Osteoblast (primary cell): ENCODE data around the gene AJAP1. TPM values are rescaled to one million over a fixed set of nuclear protein-coding genes. Genes with fewer than 3 reads are reported as not detected.

Experiments
- DNase-seq: peaks from one replicate; pipeline ENCODE4 v3.0.0; 2011; ENCODE audit warnings: low spot score, mixed read lengths; ENCODE audit not compliant: insufficient read length; ENCODE audit errors: missing footprints
- H2AFZ ChIP-seq: 2 replicates; pipeline ENCODE4 v1.6.0; 2011; ENCODE audit warnings: mild to moderate bottlenecking, low read length
- H3K27ac ChIP-seq: 2 replicates; pipeline ENCODE4 v1.5.1; 2011; ENCODE audit warnings: mild to moderate bottlenecking, low read depth, low read length, moderate library complexity
- H3K27me3 ChIP-seq: 2 replicates; pipeline ENCODE4 v1.6.0; 2012; ENCODE audit warnings: mild to moderate bottlenecking, control low read depth, inconsistent platforms, low read length, moderate library complexity; ENCODE audit not compliant: insufficient read depth
- H3K36me3 ChIP-seq: 2 replicates; pipeline ENCODE4 v1.5.1; 2011; ENCODE audit warnings: mild to moderate bottlenecking, low read length, control low read depth, moderate library complexity; ENCODE audit not compliant: insufficient read depth
- H3K4me1 ChIP-seq: 2 replicates; pipeline ENCODE4 v1.5.1; 2011; ENCODE audit warnings: mild to moderate bottlenecking, low read length, control low read depth, moderate library complexity; ENCODE audit not compliant: insufficient read depth
- H3K4me2 ChIP-seq: 2 replicates; pipeline ENCODE4 v1.6.0; 2011; ENCODE audit warnings: mild to moderate bottlenecking, low read length; ENCODE audit not compliant: insufficient read depth
- H3K4me3 ChIP-seq: fragments of 200-600 bp; sonication (generic); 3 replicates; pipeline ENCODE4 v1.5.1; 2012; ENCODE audit warnings: mild to moderate bottlenecking, low read length, inconsistent platforms; ENCODE audit not compliant: insufficient read depth
- H3K79me2 ChIP-seq: 2 replicates; pipeline ENCODE4 v1.6.0; 2012; ENCODE audit warnings: mild to moderate bottlenecking, low read length, control low read depth, inconsistent platforms; ENCODE audit not compliant: insufficient read depth
- H3K9me3 ChIP-seq: 2 replicates; pipeline ENCODE4 v1.5.1; 2011; ENCODE audit warnings: low read depth, low read length, control low read depth
- H4K20me1 ChIP-seq: 2 replicates; pipeline ENCODE4 v1.6.0; 2012; ENCODE audit warnings: mild to moderate bottlenecking, low read length, control low read depth; ENCODE audit not compliant: insufficient read depth
- total RNA-seq: library from RNA; depleted of rRNA; stranded (reverse); fragments of >200 nt; gene quantifications from 2 replicates; pipeline ENCODE4 v1.2.3, GENCODE V29; 2012
- TF ChIP-seq, protein P1 (sequence below): IDR thresholded peaks from 2 replicates; pipeline ENCODE4 v1.5.1; 2011; ENCODE audit warnings: mild to moderate bottlenecking, low read depth, low read length, moderate library complexity; ENCODE audit errors: extremely low read depth

AJAP1 gene
- total RNA-seq, 1 donor = 1.1 TPM

DNA sequence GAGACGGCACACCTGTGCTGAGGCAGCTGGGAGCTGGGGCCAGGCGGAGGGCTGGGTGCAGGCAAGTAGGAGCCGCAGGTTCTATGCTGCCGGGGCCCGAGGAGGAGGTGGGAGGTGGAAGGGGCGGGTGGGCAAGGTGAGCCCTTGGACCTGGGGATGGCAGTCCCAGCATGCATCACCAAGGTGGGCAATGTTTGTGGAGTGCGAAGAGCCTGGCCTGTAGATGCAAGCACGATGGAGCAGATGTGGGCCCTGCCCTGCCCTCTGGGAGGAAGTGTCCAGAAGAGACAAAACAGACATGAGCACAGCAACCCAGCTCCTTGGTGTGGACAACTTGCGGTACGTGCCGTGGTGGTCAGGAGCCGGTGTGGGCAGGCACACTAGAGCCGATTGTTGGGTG is 28.3 kb upstream of the AJAP1 start:
- DNase-seq = no peak
- Histone ChIP-seq H3K4me2 (no peak overlapping the region), H4K20me1 (no peaks in the 10 kb centered on the region), H3K36me3 (no peaks in the 10 kb centered on the region), H3K27me3 (no peaks in the 10 kb centered on the region), H2AFZ (no peak overlapping the region), H3K9me3 (no peaks in the 10 kb centered on the region), H3K4me3 (no peak overlapping the region), H3K27ac (no peak overlapping the region), H3K4me1 (no peaks in the 10 kb centered on the region), H3K79me2 (no peaks in the 10 kb centered on the region)
- TF ChIP-seq, protein P1, sequence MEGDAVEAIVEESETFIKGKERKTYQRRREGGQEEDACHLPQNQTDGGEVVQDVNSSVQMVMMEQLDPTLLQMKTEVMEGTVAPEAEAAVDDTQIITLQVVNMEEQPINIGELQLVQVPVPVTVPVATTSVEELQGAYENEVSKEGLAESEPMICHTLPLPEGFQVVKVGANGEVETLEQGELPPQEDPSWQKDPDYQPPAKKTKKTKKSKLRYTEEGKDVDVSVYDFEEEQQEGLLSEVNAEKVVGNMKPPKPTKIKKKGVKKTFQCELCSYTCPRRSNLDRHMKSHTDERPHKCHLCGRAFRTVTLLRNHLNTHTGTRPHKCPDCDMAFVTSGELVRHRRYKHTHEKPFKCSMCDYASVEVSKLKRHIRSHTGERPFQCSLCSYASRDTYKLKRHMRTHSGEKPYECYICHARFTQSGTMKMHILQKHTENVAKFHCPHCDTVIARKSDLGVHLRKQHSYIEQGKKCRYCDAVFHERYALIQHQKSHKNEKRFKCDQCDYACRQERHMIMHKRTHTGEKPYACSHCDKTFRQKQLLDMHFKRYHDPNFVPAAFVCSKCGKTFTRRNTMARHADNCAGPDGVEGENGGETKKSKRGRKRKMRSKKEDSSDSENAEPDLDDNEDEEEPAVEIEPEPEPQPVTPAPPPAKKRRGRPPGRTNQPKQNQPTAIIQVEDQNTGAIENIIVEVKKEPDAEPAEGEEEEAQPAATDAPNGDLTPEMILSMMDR = no peak

DNA sequence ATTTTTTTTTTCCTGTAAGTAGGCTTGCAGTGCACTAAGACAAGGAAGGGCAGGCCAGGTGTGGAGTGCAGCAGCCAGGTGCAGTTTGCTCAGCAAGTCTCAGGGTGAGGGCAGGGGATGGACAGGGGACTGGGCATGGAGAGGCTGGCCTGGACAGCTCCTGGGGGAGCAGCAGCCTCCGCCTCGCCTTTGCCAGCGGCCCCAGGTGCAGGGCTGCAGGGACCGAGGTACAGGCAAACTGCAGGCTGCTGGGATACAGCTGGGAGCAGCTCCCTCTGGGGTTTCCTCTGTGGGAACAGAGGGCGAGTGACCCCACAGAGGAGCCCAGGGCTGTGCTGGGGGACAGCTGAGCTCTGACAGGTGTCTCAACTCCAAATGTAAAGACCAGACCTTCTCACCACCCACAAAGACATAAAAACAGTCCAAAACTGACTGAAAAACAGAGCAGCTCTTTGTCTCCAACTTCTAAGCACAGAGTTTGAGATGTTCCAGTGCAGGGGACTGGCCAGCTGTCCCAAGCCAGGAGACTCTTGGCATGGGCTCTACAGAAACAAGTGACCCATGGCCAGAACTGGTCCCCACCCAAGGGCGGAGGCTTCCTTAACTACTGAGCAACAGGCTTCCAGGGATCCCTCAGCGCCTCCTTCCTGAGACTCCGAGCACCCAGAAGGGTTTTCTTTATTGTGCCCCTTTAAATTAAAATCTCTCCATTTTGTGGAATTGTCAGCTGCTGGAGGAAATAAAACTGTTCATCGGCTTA is 27.7 kb upstream of the AJAP1 start:
- H3K36me3 ChIP-seq = no peaks in the 10 kb centered on the region
- no peak overlapping the region for H3K4me3 ChIP-seq
- H4K20me1 ChIP-seq = no peaks in the 10 kb centered on the region
- H2AFZ ChIP-seq = no peak overlapping the region
- no peak overlapping the region for H3K4me2 ChIP-seq
- TF ChIP-seq, protein P1 = no peak
- no peaks in the 10 kb centered on the region for H3K79me2 ChIP-seq
- H3K27ac ChIP-seq = no peak overlapping the region
- no peaks in the 10 kb centered on the region for H3K9me3 ChIP-seq
- DNase-seq = peak; percentile 74
- H3K27me3 ChIP-seq = no peaks in the 10 kb centered on the region
- no peaks in the 10 kb centered on the region for H3K4me1 ChIP-seq

DNA sequence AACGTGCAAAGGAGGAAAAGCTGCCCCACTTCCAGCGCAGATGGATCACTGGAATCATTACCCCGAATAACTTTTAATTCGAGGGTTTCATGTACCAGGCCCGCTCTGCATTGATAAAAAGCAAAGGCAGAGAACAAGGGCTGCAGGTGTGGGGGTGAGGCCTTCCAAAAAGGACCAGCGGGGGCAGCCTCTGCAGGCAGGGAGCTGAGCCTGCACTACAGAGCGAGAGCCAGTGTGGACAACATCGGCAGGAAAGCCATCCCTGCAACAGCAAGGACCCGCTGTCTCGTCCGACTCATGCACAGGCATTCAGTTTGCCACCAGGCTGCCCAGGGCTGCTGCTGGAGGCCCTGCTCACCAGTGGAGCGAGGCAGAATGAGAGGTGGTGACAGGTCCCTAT is 27.1 kb upstream of the AJAP1 start:
- Histone ChIP-seq H3K27ac (no peak overlapping the region), H2AFZ (no peak overlapping the region), H4K20me1 (no peaks in the 10 kb centered on the region), H3K4me3 (no peak overlapping the region), H3K36me3 (no peaks in the 10 kb centered on the region), H3K4me2 (no peak overlapping the region), H3K4me1 (no peaks in the 10 kb centered on the region), H3K9me3 (no peaks in the 10 kb centered on the region), H3K27me3 (no peaks in the 10 kb centered on the region), H3K79me2 (no peaks in the 10 kb centered on the region)
- TF ChIP-seq, protein P1 = no peak
- no peak for DNase-seq

DNA sequence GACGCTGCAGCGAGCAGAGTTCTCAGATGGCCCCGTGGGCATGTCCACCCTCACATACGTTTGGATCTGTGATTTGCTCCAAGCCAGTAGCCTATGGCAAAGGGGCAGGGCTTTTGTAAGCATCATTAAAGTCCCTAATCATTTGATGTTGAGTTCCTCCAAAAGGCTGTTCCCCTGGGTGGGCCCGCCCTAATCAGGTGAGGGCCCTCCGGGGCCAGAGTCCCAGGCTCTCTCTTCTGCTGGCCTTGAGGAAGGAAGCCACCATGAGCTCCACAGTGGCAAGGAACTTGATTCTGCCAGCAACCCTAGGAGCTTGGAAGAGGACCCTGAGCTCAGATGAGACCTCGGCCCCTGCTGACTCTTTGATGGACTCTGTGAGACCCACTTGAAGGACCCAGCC is 25.4 kb upstream of the AJAP1 start:
- TF ChIP-seq, protein P1 = no peak
- no peaks in the 10 kb centered on the region for H3K9me3 ChIP-seq
- no peak for DNase-seq

More for the DNA sequence above, 25.4 kb upstream of the AJAP1 start:
- no peaks in the 10 kb centered on the region for H3K27me3 ChIP-seq
- no peaks in the 10 kb centered on the region for H3K36me3 ChIP-seq
- no peaks in the 10 kb centered on the region for H3K4me1 ChIP-seq
- no peak overlapping the region for H2AFZ ChIP-seq
- H3K79me2 ChIP-seq = no peaks in the 10 kb centered on the region
- H4K20me1 ChIP-seq = no peaks in the 10 kb centered on the region
- no peak overlapping the region for H3K4me3 ChIP-seq
- no peak overlapping the region for H3K27ac ChIP-seq
- H3K4me2 ChIP-seq = no peak overlapping the region
